Fibroblast of the aortic adventitia (primary cell): ENCODE measurements around the gene STKLD1. TPM values are rescaled to one million over a fixed set of nuclear protein-coding genes. Genes with fewer than 3 reads are reported as not detected.
"Not testable (repeated sequence)": the region's sequence is repeated elsewhere in the genome, so short reads cannot be mapped to it uniquely, and the experiment has no call there.

ENCODE experiments used
- DNase-seq: peaks from one replicate; pipeline ENCODE4 v3.0.0-alpha.2; 2010; ENCODE audit warnings: low read depth
- H3K4me3 ChIP-seq: 2 replicates; pipeline ENCODE4 v1.5.1; 2011; ENCODE audit warnings: low read depth, mild to moderate bottlenecking, control low read depth, low read length, moderate library complexity
- CTCF ChIP-seq: IDR thresholded peaks from 2 replicates; pipeline ENCODE4 v1.5.1; 2011; ENCODE audit warnings: mild to moderate bottlenecking, low read length, control low read depth, inconsistent platforms; ENCODE audit not compliant: insufficient read depth
- total RNA-seq: library from RNA; depleted of rRNA; stranded (reverse); fragments of >200 nt; gene quantifications from 2 replicates; pipeline ENCODE4 v1.2.3, GENCODE V29; 2012; ENCODE audit warnings: low replicate concordance

Gene STKLD1
- total RNA-seq, 1 donor, result 1.3 TPM

- H3K4me3 ChIP-seq, result no peak overlapping the region
- TF ChIP-seq CTCF, result no peak
- no peak for DNase-seq
Observed at GRCh38 chr9:133384736-133385321, 8.7 kb downstream of the STKLD1 start.

- H3K4me3 ChIP-seq, result no peak overlapping the region
- DNase-seq, result no peak
- no peak for TF ChIP-seq CTCF
Observed at GRCh38 chr9:133385452-133385851, 9.3 kb downstream of the STKLD1 start.

GRCh38 chr9:133386338-133386737, 10.2 kb downstream of the STKLD1 start:
- no peak for DNase-seq
- H3K4me3 ChIP-seq, result no peak overlapping the region
- no peak for TF ChIP-seq CTCF

GRCh38 chr9:133387680-133388079, 11.5 kb downstream of the STKLD1 start:
- no peak for TF ChIP-seq CTCF
- H3K4me3 ChIP-seq, result no peak overlapping the region
- no peak for DNase-seq

- no peak for TF ChIP-seq CTCF
- no peak overlapping the region for H3K4me3 ChIP-seq
- DNase-seq, result no peak
Observed at GRCh38 chr9:133389025-133389557, 12.9 kb downstream of the STKLD1 start.

- no peak for DNase-seq
- TF ChIP-seq CTCF, result no peak
- H3K4me3 ChIP-seq, result no peak overlapping the region
Observed at GRCh38 chr9:133389562-133389961, 13.4 kb downstream of the STKLD1 start.

- DNase-seq, result no peak
- no peak for TF ChIP-seq CTCF
Observed at GRCh38 chr9:133390713-133391112, 14.5 kb downstream of the STKLD1 start.

GRCh38 chr9:133391449-133391848, 15.3 kb downstream of the STKLD1 start:
- DNase-seq, H3K4me3 ChIP-seq: not testable (repeated sequence)

More at GRCh38 chr9:133390713-133391112, 14.5 kb downstream of the STKLD1 start:
- no peak overlapping the region for H3K4me3 ChIP-seq

GRCh38 chr9:133392308-133392707, 16.1 kb downstream of the STKLD1 start:
- not testable (repeated sequence) for H3K4me3 ChIP-seq, DNase-seq
